Stimulated activated CD4-positive, alpha-beta T cell treated with anti-CD3 and anti-CD28 coated beads, Interleukin-1b, Interleukin-23, amount 100 ng/mL, for 1 hour (primary cell): ENCODE measurements around the gene ISL2.

Experiments used
- DNase-seq, 2 donors: peaks; one replicate each; pipeline ENCODE4 v3.0.0-alpha.2; 2020; ENCODE audit warnings: low read depth in 2 of 2

Gene ISL2

GRCh38 chr15:76327191-76328105 lies 9.1 kb upstream of the ISL2 start:
- DNase-seq = no peak

GRCh38 chr15:76328106-76328696 lies 8.4 kb upstream of the ISL2 start:
- DNase-seq = no peak

GRCh38 chr15:76328958-76329357 lies 7.6 kb upstream of the ISL2 start:
- DNase-seq = no peak

- no peak for DNase-seq
Measured at GRCh38 chr15:76330080-76330680, 6.4 kb upstream of the ISL2 start.

- no peak for DNase-seq
Measured at GRCh38 chr15:76332796-76333195, 3.8 kb upstream of the ISL2 start.

GRCh38 chr15:76333309-76333708 lies 3.3 kb upstream of the ISL2 start:
- DNase-seq = no peak

- no peak for DNase-seq
Measured at GRCh38 chr15:76333720-76334437, 2.7 kb upstream of the ISL2 start.

- no peak for DNase-seq
Measured at GRCh38 chr15:76334438-76335306, 1.9 kb upstream of the ISL2 start.

GRCh38 chr15:76335307-76336253 lies 993 bp upstream of the ISL2 start:
- no peak for DNase-seq

GRCh38 chr15:76337059-76337695 lies 604 bp downstream of the ISL2 start:
- no peak for DNase-seq

GRCh38 chr15:76337696-76338485 lies 1.3 kb downstream of the ISL2 start:
- DNase-seq = no peak

- no peak for DNase-seq
Measured at GRCh38 chr15:76338486-76339304, 2.1 kb downstream of the ISL2 start.

GRCh38 chr15:76339305-76340197 lies 3.0 kb downstream of the ISL2 start:
- no peak for DNase-seq

GRCh38 chr15:76340198-76340802 lies 3.7 kb downstream of the ISL2 start:
- no peak for DNase-seq

GRCh38 chr15:76340803-76341365 lies 4.3 kb downstream of the ISL2 start:
- no peak for DNase-seq
